Gastroesophageal sphincter (tissue), 4 donors: ENCODE measurements around the gene AEN. TPM values are rescaled to one million over a fixed set of nuclear protein-coding genes. Genes with fewer than 3 reads are reported as not detected.

ENCODE experiments used
- ATAC-seq: fragments of 150-250 bp; one replicate; pipeline ENCODE4 v1.9.1; 2016; ENCODE audit warnings: mild to moderate bottlenecking, moderate library complexity
- H3K27ac ChIP-seq, 4 donors: fragments of 200-600 bp; sonication (generic) in 3 of 4; 1 replicate in 3 of 4; 2 replicates in 1 of 4; pipeline ENCODE4 v1.5.1; 2016 to 2019
- H3K27me3 ChIP-seq: fragments of 200-600 bp; sonication (generic); one replicate; pipeline ENCODE4 v1.5.1; 2019
- H3K36me3 ChIP-seq, 2 donors: fragments of 200-600 bp; sonication (generic); one replicate each; pipeline ENCODE4 v1.5.1; 2019; ENCODE audit warnings: control low read depth in 1 of 2
- H3K4me1 ChIP-seq, 3 donors: fragments of 200-600 bp; sonication (generic); 1 replicate in 2 of 3; 2 replicates in 1 of 3; pipeline ENCODE4 v1.5.1; 2016 to 2019; ENCODE audit warnings: control low read depth in 2 of 3
- H3K4me3 ChIP-seq, 2 donors: fragments of 200-600 bp; sonication (generic); one replicate each; pipeline ENCODE4 v1.5.1; 2019; ENCODE audit warnings: mild to moderate bottlenecking in 1 of 2, moderate library complexity in 1 of 2
- H3K9me3 ChIP-seq, 3 donors: fragments of 200-600 bp; sonication (generic); one replicate each; pipeline ENCODE4 v1.5.1; 2017 to 2019; ENCODE audit warnings: control low read depth in 2 of 3
- EP300 ChIP-seq: sonication (generic); formaldehyde crosslinking; IDR thresholded peaks from one replicate; pipeline ENCODE4 v1.6.1; 2017; ENCODE audit warnings: antibody characterized with exemption, mild to moderate bottlenecking
- POLR2A ChIP-seq, 2 donors: fragments of 450-650 bp; IDR thresholded peaks; one replicate each; pipeline ENCODE4 v1.6.1; 2017; ENCODE audit warnings: antibody characterized with exemption in 2 of 2, mild to moderate bottlenecking in 2 of 2, moderate library complexity in 1 of 2
- POLR2AphosphoS5 ChIP-seq: sonication (generic); formaldehyde crosslinking; IDR thresholded peaks from one replicate; pipeline ENCODE4 v1.6.1; 2017; ENCODE audit warnings: antibody characterized with exemption
- WGBS, 2 donors: methylation state at CpG; one replicate each; pipeline ENCODE4 v1.1.5; 2018; ENCODE audit warnings: low coverage in 1 of 2; 5-methylcytosine and 5-hydroxymethylcytosine counted together
- total RNA-seq, 4 donors: library from RNA; depleted of rRNA; stranded (reverse); fragments of >200 nt; gene quantifications; one replicate each; pipeline ENCODE4 v1.1.0, GENCODE V29; 2016
- TF ChIP-seq, protein P1 (sequence below), 4 experiments: fragments of 200-600 bp in 2 of 4; fragments of 450-650 bp in 2 of 4; sonication (generic) in 1 of 4; IDR thresholded peaks; one replicate each; pipeline ENCODE4 v1.5.1; 2017 to 2019; ENCODE audit warnings: antibody characterized with exemption in 4 of 4, mild to moderate bottlenecking in 2 of 4, moderate library complexity in 2 of 4

The AEN gene
- total RNA-seq, 4 donors from 2014 or later: 11.0 to 23.4 (median 18.1) TPM

DNA sequence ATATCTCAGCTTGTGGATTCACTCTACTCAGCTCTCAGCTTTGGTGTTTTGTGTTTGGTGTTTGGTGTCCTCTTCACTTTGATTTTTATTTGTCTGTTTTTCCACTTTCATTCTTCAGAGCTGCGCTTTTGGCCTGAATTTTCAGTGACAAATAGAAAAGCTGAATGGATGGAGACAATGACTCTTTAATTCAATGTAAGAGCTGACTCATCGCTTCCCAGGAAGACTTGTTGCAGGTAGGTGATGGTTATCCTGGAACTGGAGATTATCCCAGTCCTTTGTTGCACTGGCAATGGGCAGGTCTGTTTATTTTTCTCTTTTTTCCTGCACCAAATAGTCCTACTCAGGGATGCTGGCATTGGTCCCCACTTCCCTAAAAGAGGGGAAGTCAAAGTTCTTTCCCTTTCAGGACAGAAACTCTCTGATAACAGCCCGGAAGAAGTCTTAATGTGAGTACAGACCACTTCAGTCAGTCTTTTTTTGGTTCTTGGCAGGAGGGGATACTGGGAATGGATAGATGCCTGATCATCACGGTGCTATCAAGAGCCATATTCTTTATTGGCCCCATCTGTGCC is 12.4 kb upstream of the AEN start:
- Histone ChIP-seq H3K36me3 (no peaks in the 10 kb centered on the region), H3K4me1 (peaks cover 0 to 20% (median 0%) of the 10 kb centered on the region in 3 donors), H3K4me3 (no peak overlapping the region), H3K27me3 (peaks cover 62% of the 10 kb centered on the region), H3K9me3 (no peaks in the 10 kb centered on the region), H3K27ac (no peak overlapping the region)
- WGBS, 2 donors: 61 to 90% methylated on average over 3 to 4 of the region's 4 CpGs
- ATAC-seq: no peak
- TF ChIP-seq POLR2A (IDR thresholded peaks at IDR 0.05) (no peak), EP300 (no peak), POLR2AphosphoS5 (no peak)
- TF ChIP-seq, protein P1, sequence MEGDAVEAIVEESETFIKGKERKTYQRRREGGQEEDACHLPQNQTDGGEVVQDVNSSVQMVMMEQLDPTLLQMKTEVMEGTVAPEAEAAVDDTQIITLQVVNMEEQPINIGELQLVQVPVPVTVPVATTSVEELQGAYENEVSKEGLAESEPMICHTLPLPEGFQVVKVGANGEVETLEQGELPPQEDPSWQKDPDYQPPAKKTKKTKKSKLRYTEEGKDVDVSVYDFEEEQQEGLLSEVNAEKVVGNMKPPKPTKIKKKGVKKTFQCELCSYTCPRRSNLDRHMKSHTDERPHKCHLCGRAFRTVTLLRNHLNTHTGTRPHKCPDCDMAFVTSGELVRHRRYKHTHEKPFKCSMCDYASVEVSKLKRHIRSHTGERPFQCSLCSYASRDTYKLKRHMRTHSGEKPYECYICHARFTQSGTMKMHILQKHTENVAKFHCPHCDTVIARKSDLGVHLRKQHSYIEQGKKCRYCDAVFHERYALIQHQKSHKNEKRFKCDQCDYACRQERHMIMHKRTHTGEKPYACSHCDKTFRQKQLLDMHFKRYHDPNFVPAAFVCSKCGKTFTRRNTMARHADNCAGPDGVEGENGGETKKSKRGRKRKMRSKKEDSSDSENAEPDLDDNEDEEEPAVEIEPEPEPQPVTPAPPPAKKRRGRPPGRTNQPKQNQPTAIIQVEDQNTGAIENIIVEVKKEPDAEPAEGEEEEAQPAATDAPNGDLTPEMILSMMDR (IDR thresholded peaks at IDR 0.05): no peak

- no peak overlapping the region for H3K27ac ChIP-seq
- 30 to 57% methylated on average over 1 to 4 of the region's 4 CpGs for WGBS, 2 donors
- H3K27me3 ChIP-seq: peaks cover 59% of the 10 kb centered on the region
- TF ChIP-seq EP300 (no peak), POLR2A (IDR thresholded peaks at IDR 0.05) (no peak), POLR2AphosphoS5 (no peak)
- TF ChIP-seq, protein P1 (IDR thresholded peaks at IDR 0.05): no peak
- no peaks in the 10 kb centered on the region for H3K36me3 ChIP-seq
- no peaks in the 10 kb centered on the region for H3K9me3 ChIP-seq
- H3K4me3 ChIP-seq: no peak overlapping the region
- peaks cover 0 to 18% (median 0%) of the 10 kb centered on the region in 3 donors for H3K4me1 ChIP-seq
- no peak for ATAC-seq
These were observed 11.6 kb upstream of the AEN start for GRCh38 chr15:88609344-88610090.

DNA sequence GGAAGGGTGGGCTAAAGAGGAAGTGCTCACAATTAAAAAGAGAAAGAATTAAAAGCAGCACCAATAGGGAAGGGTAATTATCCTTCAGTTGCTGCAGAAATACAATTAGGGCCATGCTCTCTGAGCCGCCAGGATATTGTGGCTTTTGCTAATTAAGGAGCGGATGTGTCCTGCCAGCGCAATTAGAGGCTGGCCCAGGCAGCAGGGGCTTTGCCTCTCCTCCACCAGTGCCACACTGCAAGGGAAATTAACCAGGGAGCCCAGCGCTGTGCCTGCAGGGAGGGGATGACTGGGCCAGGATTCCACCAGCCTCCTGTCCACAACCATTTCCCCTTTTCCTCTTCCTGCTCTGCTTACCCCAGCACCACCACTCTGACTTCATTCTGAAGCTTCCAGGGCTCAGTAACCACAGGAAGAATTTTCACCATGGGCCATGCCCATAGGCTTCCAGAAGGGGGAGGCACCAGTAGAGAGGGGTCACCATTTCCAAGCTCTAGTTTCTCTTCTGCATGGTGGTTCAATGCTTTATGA is 10.4 kb upstream of the AEN start:
- Histone ChIP-seq H3K9me3 (no peaks in the 10 kb centered on the region), H3K36me3 (no peaks in the 10 kb centered on the region), H3K27me3 (peaks cover 53% of the 10 kb centered on the region), H3K4me1 (peaks cover 0 to 7% (median 0%) of the 10 kb centered on the region in 3 donors), H3K4me3 (no peak overlapping the region), H3K27ac (no peak overlapping the region)
- WGBS, 2 donors: 38 to 48% methylated on average over 3 to 4 of the region's 4 CpGs
- TF ChIP-seq POLR2A (IDR thresholded peaks at IDR 0.05) (no peak), POLR2AphosphoS5 (no peak), EP300 (no peak)
- TF ChIP-seq, protein P1 (IDR thresholded peaks at IDR 0.05): no peak
- no peak for ATAC-seq

GRCh38 chr15:88612186-88612796 is 8.8 kb upstream of the AEN start:
- ATAC-seq: no peak
- 55 to 70% methylated on average over 4 to 6 of the region's 7 CpGs for WGBS, 2 donors
- no peak for TF ChIP-seq POLR2AphosphoS5
- no peak for TF ChIP-seq EP300
- TF ChIP-seq, protein P1 (IDR thresholded peaks at IDR 0.05): no peak
- no peak for TF ChIP-seq POLR2A (IDR thresholded peaks at IDR 0.05)
- no peaks in the 10 kb centered on the region for H3K9me3 ChIP-seq
- H3K36me3 ChIP-seq: no peaks in the 10 kb centered on the region
- no peak overlapping the region for H3K27ac ChIP-seq
- H3K27me3 ChIP-seq: peaks cover 43% of the 10 kb centered on the region
- H3K4me3 ChIP-seq: no peak overlapping the region
- peaks cover 0 to 4% (median 0%) of the 10 kb centered on the region in 3 donors for H3K4me1 ChIP-seq
